K562 (cell line): ENCODE measurements around the gene SRPK1. TPM values are rescaled to one million over a fixed set of nuclear protein-coding genes. Genes with fewer than 3 reads are reported as not detected.
A peak's percentile ranks its signal among the peaks of the same experiment; 100 is the strongest.

Experiments used
- BCLAF1 ChIP-seq, 2 experiments: fragments of 450-650 bp in 1 of 2; IDR thresholded peaks; 2 replicates each; pipeline ENCODE4 v1.6.1; 2011 to 2017; ENCODE audit warnings: low read depth in 2 of 2, antibody characterized with exemption in 1 of 2, borderline replicate concordance in 1 of 2, low read length in 1 of 2, mild to moderate bottlenecking in 1 of 2, mixed read lengths in 1 of 2; ENCODE audit not compliant: control insufficient read depth in 1 of 2
- HES1 ChIP-seq: fragments of 450-650 bp; IDR thresholded peaks from 2 replicates; pipeline ENCODE4 v1.6.1; 2016; ENCODE audit warnings: low read depth, mild to moderate bottlenecking, moderate library complexity
- HOMEZ ChIP-seq: fragments of 250-450 bp; sonication (Bioruptor Pico); IDR thresholded peaks from 2 replicates; pipeline ENCODE4 v1.4.0; 2020; ENCODE audit warnings: mild to moderate bottlenecking, moderate library complexity
- JUNB ChIP-seq: fragments of 450-650 bp; formaldehyde crosslinking; conservative IDR thresholded peaks from 2 replicates; pipeline ENCODE4 v1.4.0; 2020; ENCODE audit warnings: mild to moderate bottlenecking
- NFE2 ChIP-seq: IDR thresholded peaks from 2 replicates; pipeline ENCODE4 v1.6.1; 2014; ENCODE audit warnings: antibody characterized with exemption, low read depth
- NKRF ChIP-seq: fragments of 450-650 bp; IDR thresholded peaks from 2 replicates; pipeline ENCODE4 v1.6.1; 2016; ENCODE audit warnings: borderline replicate concordance
- PATZ1 ChIP-seq: fragments of 250-450 bp; sonication (Bioruptor Pico); IDR thresholded peaks from 2 replicates; pipeline ENCODE4 v1.5.0; 2020; ENCODE audit warnings: mild to moderate bottlenecking, borderline replicate concordance
- PKNOX1 ChIP-seq: fragments of 450-650 bp; IDR thresholded peaks from 2 replicates; pipeline ENCODE4 v1.6.1; 2016
- RAD51 ChIP-seq: fragments of 450-650 bp; IDR thresholded peaks from 2 replicates; pipeline ENCODE4 v1.7.1; 2016; ENCODE audit warnings: low read depth, mild to moderate bottlenecking, borderline replicate concordance
- RNF2 ChIP-seq: sonication (generic); IDR thresholded peaks from 2 replicates; pipeline ENCODE4 v1.6.1; 2016
- TCF3 ChIP-seq: sonication (generic); formaldehyde crosslinking; IDR thresholded peaks from 2 replicates; pipeline ENCODE4 v1.4.0; 2020; ENCODE audit warnings: mild to moderate bottlenecking, missing genetic modification reagents
- ZNF184 ChIP-seq: sonication (generic); formaldehyde crosslinking; IDR thresholded peaks from 2 replicates; pipeline ENCODE4 v1.5.0; 2020; ENCODE audit warnings: missing genetic modification reagents
- ZNF512 ChIP-seq: IDR thresholded peaks from 2 replicates; pipeline ENCODE4 v1.6.1; 2016; ENCODE audit warnings: missing genetic modification characterization, missing compliant biosample characterization
- ZNF699 ChIP-seq: fragments of 250-450 bp; sonication (Bioruptor Pico); IDR thresholded peaks from 2 replicates; pipeline ENCODE4 v1.8.0; 2021; ENCODE audit warnings: mild to moderate bottlenecking, moderate library complexity; ENCODE audit not compliant: insufficient replicate concordance
- polyA plus RNA-seq, 8 experiments: library from polyadenylated mRNA; depleted of rRNA in 4 of 8; stranded (reverse) in 5 of 8; unstranded in 3 of 8; fragments of >200 nt; fragmentation: Nextera tagmentation in 2 of 8; fragmentation: Illumina TruSeq in 1 of 8; extraction: Ambion mirVana in 2 of 8; extraction: Trizol in 1 of 8; gene quantifications; 2 replicates each; pipeline versions ENCODE4 v1.2.1 to v1.2.3, GENCODE V29; 2011 to 2014; ENCODE audit warnings: inconsistent platforms in 1 of 8, missing spikeins in 1 of 8
- total RNA-seq, 7 experiments: library from RNA; depleted of rRNA in 6 of 7; stranded (reverse); fragments of >200 nt in 6 of 7; fragmentation: Illumina TruSeq in 2 of 7; extraction: Trizol in 2 of 7; gene quantifications; 2 replicates each; pipeline versions ENCODE4 v1.2.1 to v1.2.3, GENCODE V29; 2011 to 2021; ENCODE audit warnings: low replicate concordance in 1 of 7

Gene SRPK1
- total and polyA plus RNA-seq, 9 of the 15 experiments (the other 6 are each of a cell fraction or from before 2014, with no cell fraction given), result 99.6 to 185 (median 159) TPM

- TF ChIP-seq JUNB (CRISPR knock-in tag) (no peak), TCF3 (CRISPR knock-in tag) (peak; percentile 14; the same call in 1 of the 2 replicates), NKRF (no peak), ZNF699 (CRISPR knock-in tag) (no peak), ZNF184 (no peak), ZNF512 (no peak), PATZ1 (CRISPR knock-in tag) (no peak), NFE2 (no peak), PKNOX1 (no peak), RAD51 (no peak), BCLAF1 (IDR thresholded peaks at IDR 0.05; ENCODE audit: borderline replicate concordance in 1 of 2, control insufficient read depth in 1 of 2, low read depth in 2 of 2, low read length in 1 of 2) (no peak), HOMEZ (CRISPR knock-in tag) (0 out of 2 replicates have a peak, but pooled peaks have one; percentile 35), RNF2 (no peak), HES1 (no peak)
Observed at GRCh38 chr6:35804996-35805736, 115.7 kb downstream of the SRPK1 start, which contains the start of gene LHFPL5 (continued).
